HG03066 (cell line): ENCODE results near the gene CTNNA2.

Experiments
- ATAC-seq: cut with Tn5 transposase; IDR thresholded peaks from one replicate; pipeline ENCODE4 v1.9.1; 2021; ENCODE audit warnings: low read depth; ENCODE audit not compliant: unreplicated experiment

Gene CTNNA2

DNA sequence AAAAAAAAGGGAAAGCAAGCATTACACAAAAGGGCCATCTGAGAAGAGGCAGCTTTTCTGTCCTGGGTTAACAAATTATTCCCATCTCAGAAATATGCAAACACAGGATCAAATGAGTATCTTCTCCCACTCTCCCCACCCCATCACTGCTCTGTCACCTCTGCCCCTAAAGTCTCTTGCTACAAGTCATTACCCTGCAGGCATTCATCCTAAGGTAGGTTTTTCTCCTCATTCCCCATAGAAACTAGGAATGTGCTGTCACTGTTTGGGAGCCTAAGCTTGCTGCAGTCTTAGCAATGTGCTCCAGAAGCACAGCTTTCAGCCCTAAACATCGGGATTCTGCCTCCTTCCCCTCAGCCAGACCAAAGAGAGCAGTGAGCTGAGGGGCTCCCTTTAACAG, 788.1 kb downstream of the CTNNA2 start:
- ATAC-seq, result no peak

DNA sequence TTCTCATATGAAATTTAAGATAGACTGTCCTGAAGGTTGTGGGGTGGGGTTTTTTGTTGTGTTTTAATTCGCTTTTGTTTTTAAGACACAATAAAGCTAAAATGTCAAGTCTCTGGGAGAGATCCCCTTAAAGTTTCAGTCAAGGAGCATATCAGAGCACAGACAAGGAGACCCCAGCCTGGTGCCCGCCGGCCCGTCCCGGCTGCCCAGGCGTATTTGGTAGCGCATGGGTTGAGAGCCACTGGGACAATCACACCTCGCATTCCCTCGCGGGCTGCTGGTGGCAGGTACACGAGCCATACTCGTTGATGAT, 789.1 kb downstream of the CTNNA2 start:
- no peak for ATAC-seq

DNA sequence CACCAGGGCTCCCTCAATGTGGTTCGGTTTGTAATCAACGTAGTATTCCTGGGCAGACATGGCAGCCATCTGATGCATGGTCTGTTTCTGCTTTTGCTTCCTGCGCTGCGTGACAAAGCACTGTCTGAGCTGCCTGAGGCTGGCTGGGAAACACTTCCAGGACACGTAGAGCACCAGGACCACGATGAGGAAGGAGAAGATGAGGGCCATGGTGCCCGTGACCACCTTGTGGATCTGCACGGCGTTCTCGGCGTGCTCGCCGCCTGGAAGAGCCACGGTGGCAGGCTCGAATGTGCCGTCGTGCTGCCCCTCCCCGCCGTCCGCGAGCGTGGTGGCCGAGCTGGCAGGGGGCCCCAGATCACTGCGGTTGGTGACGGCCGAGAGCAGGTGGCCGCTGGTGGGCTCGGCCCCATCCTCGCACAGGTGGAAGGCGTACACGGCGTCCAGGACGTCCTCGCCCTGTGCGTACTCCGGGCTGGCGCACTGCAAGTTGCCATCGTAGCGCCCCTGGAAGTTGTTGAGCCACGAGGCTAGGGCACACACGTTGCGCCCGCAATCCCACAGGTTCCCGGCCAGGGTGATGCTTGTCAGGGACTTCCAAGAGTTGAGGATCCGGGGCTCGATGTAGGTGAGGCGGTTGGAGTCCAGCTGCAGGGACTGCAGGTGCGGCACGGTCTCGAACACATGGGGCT, 789.6 kb downstream of the CTNNA2 start:
- ATAC-seq, result no peak

DNA sequence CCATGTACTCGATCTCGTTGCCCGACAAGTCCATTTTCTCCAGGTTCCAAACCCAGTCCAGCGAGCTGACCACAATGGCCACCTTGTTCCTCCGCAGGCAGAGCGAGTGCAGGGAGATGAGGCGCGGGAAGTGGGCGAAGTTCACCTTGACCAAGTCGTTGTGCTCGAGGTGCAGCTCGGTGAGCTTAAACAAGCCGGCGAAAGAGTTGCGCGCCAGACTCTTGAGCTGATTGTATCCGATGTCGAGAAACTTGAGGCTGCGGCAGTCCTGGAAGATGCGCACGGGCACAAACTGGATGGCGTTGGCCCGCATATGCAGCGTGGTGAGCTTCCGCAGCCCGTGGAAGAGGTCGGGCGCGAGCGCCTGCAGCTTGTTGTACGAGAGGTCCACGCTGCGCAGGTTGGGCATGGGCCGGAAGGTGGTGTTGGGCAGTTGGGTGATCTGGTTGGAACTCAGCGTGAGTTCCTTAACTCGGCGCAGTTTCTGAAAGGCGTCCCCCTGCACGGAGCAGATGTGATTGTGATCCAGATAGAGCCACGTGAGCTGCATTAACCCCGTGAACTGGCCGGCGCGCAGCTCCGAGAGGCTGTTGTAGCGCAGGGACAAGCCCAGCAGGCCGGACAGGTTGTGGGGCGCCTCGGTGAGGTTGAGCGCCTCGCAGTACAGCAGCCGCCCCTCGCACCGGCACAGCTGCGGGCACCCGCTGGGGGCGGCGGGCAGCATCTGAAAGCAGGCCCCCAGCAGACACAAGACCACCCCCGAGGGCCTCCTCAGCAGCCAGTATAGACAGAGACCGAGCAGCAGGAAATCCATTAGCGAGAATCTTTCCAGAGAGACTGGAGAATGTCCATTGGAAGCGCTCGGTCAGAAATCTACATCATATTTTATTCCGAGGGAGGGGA, 790.4 kb downstream of the CTNNA2 start:
- no peak for ATAC-seq

DNA sequence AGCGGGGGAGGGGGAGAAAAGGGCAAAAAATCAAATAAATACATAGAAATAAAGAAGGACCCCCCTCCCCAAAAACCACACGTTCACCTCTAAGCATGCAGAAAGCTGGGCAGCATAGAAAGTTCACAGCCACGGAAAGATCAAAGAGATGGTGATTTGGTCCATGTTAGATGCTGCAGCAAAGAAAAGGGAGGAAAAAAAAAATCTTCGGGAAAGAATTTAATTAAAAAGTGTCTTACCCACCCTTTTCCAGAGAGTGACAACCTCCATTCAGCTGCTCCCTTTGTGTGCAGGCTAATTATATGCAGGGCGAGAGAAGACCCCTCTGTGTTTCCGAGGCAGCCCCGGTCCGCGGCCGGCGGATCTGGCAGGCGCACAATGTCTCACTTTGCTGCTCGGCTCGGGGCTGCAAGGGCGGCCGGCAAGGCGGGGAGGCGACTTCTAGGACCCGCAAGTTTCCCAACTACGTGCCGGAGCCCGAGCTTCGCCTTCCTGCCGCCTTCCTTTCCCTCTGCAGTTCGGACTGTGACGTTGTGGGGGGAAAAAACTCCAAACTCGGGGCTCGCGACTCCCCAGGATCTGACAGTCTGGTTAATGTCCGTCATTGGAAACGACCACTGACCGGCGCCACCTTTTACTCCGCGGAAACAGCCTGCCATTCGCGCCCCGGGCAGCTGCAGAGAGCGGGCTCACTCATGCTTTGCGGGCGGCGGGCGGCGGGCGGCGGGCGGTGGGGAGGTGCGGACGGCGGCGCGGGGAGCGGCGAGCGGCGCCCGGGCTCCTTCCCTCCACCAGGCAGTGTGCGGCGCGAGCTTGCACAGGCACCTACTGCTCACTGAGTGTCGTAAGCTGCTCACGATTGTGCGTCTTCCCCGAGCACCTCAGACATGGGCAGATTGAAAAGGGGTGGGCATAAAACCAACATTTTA, 791.3 kb downstream of the CTNNA2 start, which contains the start of gene LRRTM1:
Gene LRRTM1, minus strand, starts transcription at position 844 of the 929 bp plus-strand sequence. CDS start 933 bp downstream, outside the sequence.
- no peak for ATAC-seq

DNA sequence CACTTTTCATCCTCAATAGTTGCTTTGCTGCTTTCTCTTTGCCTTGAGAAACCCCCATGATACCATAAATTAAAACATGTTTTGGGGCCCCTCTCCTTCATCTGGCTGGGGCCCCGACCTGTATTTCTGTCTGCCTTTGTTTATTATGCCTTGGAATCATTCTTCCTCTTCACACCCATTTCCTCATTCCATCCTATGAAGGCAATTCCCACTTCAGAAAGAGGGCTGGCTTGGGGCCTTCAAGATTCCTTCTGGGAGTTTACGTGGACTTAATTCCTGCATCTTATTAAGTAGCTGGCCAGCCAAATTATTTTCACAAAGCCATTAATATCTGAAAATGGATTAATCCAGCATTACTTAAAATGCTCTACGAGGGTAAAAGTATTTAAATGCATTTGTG, 798.5 kb downstream of the CTNNA2 start:
- no peak for ATAC-seq

DNA sequence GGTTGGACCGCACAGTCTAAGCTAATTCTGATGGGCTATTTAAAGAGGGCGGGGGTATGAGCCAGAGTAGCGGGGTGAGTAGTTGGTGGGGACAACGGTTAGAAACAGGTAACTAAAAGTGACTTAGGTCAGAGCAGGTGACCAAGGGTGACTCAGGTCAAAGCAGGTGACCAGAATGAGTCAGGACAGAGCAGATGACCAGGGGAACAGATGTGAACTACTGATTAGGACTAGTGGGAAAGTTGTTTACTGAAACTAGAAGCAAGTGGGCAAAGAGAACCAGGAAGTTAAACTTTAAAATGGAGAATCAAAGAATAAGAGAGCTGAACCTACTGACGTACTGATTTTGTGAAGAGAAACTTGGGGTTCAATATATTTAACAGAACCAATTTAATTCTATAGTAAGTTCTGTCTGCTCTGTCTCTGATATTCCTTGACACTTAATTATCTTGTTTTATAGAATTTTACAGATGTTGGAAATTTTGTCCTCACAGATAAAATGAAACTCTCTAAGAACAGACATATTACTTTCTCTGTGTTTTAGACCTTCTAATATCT, 799.5 kb downstream of the CTNNA2 start:
- ATAC-seq, result no peak

DNA sequence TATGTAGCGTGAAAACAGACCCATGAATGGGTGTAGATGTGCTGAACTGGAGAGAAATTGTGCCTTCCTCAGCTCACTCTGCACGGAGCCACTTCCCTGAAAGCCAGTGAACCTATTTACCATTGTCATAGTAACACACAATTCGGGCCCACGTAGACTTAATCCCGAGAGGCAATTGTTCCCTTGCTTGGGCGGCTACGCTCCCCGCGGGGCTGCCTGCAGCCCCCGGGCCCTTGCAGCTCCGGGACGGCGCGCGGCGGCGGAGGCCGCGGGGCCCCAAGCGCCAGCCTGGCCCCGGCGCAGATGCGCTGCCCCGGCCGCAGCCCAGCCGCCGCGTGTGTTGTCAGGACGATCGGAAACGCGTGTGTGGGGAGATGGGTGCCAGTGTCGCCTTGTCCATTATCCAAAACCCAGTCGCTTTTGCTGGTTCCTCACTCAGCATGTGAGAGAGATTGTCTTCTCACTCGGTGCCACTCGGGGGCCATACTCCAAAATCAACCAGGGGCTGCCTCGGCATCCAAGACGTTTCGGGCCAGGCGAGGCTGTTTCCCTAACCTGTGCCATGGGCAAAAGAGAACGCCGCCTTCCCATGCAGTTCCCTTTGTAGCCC, 809.6 kb downstream of the CTNNA2 start:
- no peak for ATAC-seq

DNA sequence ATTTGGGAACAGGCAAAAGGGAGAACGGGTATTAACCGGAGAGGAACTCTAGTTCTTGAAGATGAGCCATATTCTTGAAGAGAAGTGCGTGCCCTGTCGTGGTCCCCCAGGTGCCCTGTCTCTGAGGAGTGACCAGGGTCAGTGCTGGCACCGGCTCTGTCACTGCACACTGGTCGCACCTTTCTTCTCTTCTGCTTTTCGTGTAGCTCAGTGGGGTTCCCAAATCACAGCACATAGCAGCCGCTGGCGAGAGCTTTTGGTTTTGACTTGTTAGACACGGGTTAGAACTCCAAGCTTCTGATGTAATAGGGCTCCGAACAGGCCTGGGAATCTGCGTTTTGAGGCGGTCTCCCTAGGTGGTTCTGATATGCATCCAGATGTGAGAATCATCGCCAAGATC, 810.1 kb downstream of the CTNNA2 start:
- no peak for ATAC-seq

DNA sequence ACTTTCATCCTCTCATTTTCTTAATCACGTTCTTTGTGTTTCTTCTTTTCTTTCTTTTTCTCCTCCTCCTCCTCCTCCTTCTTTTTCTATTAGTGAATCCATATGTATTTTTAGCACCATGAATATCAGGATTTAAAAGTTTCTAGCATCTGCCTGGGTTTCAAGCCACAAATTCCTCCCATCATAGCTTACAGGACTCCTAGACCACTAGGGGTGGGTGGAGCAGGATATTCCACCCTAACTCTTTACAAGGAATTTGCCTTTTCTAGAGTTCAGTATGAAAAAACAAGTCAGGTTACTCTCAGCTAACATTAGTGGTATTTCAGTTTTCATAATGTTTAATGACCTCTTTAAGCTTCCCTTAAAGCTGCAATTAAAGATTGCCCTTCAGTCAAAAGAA, 810.8 kb downstream of the CTNNA2 start:
- ATAC-seq, result no peak

DNA sequence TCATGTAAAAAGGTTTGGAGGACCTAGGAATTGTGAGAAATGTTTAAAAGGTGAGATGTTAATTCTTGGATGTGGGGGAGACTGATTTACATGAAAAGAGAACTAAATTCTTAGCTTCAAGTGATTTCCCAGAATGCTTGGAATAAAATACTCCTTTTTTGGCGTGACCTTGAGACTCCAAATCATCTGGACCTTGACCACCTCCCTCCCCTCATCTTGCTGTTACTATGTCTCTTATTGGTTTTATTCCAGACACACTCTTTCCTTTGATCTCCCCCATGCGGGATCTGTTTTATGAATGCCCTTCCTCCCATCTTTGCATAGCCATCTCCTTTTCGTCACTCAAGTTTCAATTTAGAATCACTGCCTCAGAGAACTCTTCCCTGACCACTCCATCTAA, 811.7 kb downstream of the CTNNA2 start:
- no peak for ATAC-seq

DNA sequence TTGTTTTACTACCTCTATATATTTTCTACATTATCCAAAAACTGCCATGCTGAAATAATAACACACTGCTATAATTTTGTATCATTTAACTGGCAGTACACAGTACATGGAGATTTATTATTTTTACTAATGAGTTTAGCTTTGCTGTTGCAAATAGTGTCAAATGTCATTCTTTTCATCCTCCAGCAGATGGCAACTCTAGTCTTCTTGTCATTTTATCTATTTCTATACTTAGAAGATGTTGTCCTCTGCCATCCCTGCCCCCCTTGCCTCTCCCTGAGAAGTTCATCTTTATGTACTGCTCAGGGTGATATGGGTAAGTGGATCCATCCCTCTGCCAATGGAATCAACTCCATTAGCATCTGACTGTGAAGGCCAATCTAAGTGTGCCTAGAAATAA, 813.4 kb downstream of the CTNNA2 start:
- ATAC-seq, result no peak

DNA sequence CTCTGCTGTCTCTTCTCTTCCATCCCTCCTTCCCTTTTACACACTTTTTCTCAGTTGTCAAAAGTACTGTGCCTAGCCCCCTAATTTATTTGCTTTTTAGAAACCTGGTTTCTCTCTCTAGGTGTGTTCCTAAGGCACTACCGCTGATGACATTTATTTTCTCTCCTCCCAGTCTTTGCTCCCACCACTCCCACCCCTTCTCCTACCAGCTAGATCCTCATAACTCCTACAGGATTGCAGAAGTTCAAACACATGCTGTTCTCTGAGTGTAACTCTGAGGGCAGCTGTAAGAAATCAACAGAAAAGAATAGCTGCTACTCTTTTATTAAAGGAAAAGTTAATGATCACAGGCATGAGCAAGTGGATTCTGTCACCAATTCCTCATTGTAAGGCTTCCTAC, 814.0 kb downstream of the CTNNA2 start:
- ATAC-seq, result no peak

DNA sequence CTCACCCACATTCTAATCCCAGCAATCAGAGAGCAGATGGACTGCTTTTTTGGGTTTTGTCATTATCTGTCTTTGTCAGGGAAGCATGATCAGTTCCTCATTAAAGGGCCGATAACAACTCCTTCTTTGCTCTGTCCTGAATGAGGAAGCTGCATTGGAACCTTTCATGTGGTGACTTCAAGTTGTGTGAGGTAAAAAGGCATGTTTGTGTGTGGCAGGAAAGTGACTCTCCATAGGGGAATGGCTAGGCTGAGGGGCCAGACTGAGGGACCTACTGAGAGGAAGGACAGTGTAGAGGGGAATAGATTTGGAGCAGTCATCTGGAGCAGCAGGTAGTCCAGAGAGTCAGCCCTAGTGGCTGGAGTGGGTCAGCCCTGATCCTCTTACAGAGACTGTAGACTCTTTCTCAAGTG, 815.3 kb downstream of the CTNNA2 start:
- ATAC-seq, result no peak

DNA sequence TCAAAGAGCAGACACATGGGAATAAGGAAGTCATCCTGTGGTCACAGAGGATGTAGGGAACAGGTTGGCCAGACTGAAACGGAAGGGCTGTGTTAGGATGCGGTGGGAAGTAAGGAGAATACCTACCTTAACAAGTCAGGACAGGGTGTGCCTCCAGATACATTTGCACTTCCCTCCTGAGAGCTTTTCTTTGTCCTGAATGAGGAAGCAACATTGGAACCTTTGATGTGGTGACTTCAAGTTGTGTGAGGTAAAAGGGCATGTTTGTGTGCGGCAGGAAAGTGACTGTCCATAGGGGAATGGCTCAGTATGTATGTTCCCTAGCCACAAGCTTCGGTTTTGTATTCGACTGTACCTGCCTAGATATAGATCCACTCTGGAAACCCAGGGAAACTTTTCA, 816.6 kb downstream of the CTNNA2 start:
- no peak for ATAC-seq

DNA sequence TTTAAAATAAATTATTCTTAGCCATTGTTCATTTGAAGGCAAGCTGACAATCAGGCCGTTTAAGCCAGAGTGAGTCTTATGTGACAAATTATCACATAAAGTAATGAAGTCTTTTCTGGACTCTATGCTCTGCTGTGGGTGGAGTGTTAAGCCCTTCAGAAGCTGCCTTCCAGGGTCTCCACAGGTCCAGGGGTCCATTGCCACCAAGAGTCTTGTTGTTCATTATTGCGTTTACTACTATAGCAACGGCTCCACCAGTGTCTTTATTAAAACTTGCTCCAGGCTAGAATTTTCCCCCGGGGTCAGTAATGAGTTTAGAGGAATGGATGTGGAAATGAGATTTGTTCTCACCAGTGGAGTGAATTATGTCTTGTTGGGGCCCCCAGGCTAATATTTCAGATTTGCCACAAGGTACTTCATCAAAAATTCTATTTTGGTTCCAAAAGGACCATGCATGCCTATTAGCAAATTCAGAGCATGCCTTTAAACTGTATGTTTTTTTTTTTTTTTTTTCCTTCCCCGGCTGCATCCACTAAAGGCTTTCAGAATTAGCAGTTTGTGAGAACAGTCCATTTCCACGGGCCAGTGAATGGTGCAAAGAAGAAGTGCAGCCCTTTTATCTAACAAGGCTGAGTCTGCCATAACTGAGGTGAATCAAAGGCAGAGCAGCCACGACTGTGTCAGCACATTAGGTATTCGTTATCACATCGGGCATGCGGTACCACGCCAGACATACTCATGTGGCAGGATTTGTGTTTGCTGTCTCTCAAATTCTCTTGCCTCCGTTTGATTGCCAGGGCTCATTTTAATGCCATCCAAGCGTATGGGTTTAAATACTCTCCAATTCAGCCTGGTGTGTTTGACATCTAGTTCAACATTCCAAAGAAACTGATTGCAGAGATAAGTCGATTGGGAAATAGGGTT, 817.9 kb downstream of the CTNNA2 start:
- ATAC-seq, result no peak

DNA sequence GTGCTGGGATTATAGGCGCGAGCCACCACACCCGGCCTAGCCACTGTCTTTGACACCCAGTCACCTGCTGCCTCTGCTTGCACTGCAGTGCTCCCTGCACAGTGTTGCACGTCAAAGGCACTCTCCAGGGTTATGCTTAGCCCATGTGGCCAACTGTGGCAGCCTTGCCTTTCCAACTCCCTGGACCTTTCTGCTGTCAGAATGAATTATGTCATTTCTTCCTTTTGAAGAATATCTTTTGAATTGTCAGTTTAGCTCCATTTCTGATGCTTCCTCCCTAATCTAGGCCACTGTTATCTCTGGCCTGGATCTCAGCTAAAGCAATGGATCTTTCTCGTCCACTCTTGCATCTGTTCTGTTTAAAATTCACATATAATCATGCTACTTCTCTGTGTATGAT, 821.0 kb downstream of the CTNNA2 start:
- ATAC-seq, result no peak

DNA sequence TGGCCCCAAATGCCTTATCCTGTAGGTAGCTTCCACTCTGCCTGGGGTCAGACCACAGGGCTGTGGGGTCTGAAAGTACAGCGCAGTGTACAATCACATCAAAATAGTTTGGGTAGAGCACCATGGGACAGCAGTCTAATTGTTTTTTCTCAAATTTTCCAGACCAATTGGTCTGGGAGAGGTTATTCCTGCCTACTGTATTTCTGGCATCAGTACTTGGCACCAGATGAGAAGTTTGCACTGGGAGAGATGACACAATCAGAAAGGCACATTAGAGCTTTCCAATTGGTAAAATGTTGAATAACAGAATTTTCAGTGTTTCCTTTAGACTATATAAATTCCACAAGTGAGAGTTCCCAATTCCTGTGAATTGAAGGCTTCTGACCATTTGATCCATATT, 822.6 kb downstream of the CTNNA2 start:
- ATAC-seq, result no peak

DNA sequence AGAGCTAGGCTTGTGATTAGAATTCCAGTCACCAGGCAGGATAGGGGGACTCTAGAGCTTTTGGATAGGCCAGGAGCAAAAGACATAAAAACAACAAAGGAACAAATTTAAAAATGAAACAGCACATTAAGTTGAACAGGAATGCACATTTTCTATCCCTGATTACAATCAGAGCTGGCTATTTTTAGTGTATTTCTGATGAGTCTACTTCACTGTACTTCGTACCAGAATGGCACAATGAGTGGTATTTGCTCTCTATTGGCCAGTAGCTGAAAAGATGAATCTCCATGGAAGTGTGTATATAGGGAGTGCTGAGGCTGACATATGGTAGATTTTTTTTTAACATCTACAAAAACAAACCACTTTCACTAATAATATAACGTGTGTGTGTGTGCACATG, 825.9 kb downstream of the CTNNA2 start:
- no peak for ATAC-seq
